IgD-negative memory B cell (primary cell): ENCODE measurements around the gene KRT13. TPM values are rescaled to one million over a fixed set of nuclear protein-coding genes. Genes with fewer than 3 reads are reported as not detected.
"Not testable (repeated sequence)": the region's sequence is repeated elsewhere in the genome, so short reads cannot be mapped to it uniquely, and the experiment has no call there.

Source experiments
- H3K27ac Mint-ChIP-seq, 3 donors: one replicate each; pipeline ENCODE4 v1.8.0; 2020 to 2022; ENCODE audit warnings: mild to moderate bottlenecking in 3 of 3, mixed read lengths in 3 of 3, moderate library complexity in 1 of 3
- H3K27me3 Mint-ChIP-seq: one replicate; pipeline ENCODE4 v1.8.0; 2021; ENCODE audit warnings: mixed read lengths
- H3K36me3 Mint-ChIP-seq: one replicate; pipeline ENCODE4 v1.8.0; 2020; ENCODE audit warnings: mild to moderate bottlenecking, mixed read lengths
- H3K4me1 Mint-ChIP-seq, 3 donors: one replicate each; pipeline ENCODE4 v1.8.0; 2020 to 2022; ENCODE audit warnings: mixed read lengths in 3 of 3, mild to moderate bottlenecking in 1 of 3
- H3K4me3 Mint-ChIP-seq, 4 donors: one replicate each; pipeline ENCODE4 v1.8.0; 2020 to 2022; ENCODE audit warnings: mild to moderate bottlenecking in 4 of 4, mixed read lengths in 4 of 4, moderate library complexity in 3 of 4
- H3K9me3 Mint-ChIP-seq, 3 donors: one replicate each; pipeline ENCODE4 v1.8.0; 2020 to 2021; ENCODE audit warnings: mixed read lengths in 3 of 3, mild to moderate bottlenecking in 1 of 3
- polyA plus RNA-seq: library from polyadenylated mRNA; unstranded; fragments of 300-500 nt; fragmentation: Illumina TruSeq; gene quantifications from one replicate; pipeline ENCODE4 v1.2.3, GENCODE V29; 2021

The KRT13 gene
- polyA plus RNA-seq, 1 donor from 2014 or later = not detected

DNA sequence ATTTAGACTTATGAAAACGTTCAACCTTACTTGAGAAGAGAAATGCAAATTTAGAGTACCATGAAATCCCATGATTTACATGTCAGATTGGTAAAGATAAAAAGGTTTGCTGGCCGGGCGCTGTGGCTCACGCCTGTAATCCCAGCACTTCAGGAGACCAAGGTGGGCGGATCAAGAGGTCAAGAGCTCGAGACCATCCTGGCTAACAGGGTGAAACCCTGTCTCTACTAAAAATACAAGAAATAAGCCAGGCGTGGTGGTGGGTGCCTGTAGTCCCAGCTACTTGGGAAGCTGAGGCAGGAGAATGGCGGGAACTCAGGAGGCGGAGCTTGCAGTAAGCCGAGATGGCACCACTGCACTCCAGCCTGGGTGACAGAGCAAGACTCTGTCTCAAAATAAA lies 37.4 kb upstream of the KRT13 start:
- not testable (repeated sequence) for H3K27ac Mint-ChIP-seq, H3K4me3 Mint-ChIP-seq, H3K36me3 Mint-ChIP-seq, H3K4me1 Mint-ChIP-seq, H3K9me3 Mint-ChIP-seq
- peaks cover 10% of the 10 kb centered on the region for H3K27me3 Mint-ChIP-seq

- H3K27me3 Mint-ChIP-seq = peaks cover 10% of the 10 kb centered on the region
- peaks cover 0 to 3% (median 0%) of the 10 kb centered on the region in 3 donors for H3K9me3 Mint-ChIP-seq
- peaks cover under 1% of the 10 kb centered on the region for H3K36me3 Mint-ChIP-seq
- no peaks in the 10 kb centered on the region for H3K4me1 Mint-ChIP-seq
- H3K27ac Mint-ChIP-seq = no peak overlapping the region
- no peak overlapping the region for H3K4me3 Mint-ChIP-seq
Observed at GRCh38 chr17:41542357-41542756, 36.9 kb upstream of the KRT13 start.

DNA sequence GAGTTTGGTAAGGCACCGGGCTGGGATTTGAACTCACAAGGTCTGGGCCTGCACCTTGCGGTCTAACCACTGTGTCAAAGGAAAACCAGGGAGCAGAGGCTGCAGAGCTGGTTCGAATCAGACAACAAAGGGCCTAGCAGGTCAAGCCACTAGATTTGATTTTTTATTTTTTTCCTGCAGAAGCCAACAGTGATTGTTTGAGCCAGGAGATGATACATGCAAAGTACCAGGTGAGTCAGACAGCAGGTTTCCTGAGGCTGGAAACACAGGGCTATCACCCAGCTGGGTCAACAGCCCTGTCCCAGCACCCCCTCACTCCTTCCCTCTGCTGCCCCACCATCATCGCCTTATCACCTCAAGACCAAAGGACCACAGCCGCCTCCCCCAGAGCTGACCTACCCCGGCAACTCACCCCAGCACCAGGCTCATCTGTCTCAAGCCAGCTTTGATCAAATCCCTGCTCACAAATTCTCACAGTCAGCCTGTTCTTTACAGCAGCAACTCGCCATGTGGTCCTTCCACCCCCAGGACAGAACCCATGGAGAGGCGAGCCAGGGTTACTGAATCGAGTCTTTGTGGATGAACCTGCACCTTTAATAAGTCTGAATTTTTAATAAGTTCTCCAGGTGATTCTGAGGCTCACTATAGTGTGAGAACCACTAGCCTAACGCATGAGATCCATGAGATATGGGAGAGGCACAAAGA lies 35.7 kb upstream of the KRT13 start:
- no peaks in the 10 kb centered on the region for H3K4me1 Mint-ChIP-seq
- no peak overlapping the region for H3K4me3 Mint-ChIP-seq
- H3K36me3 Mint-ChIP-seq = no peaks in the 10 kb centered on the region
- peaks cover 8% of the 10 kb centered on the region for H3K27me3 Mint-ChIP-seq
- H3K27ac Mint-ChIP-seq = no peak overlapping the region
- no peaks in the 10 kb centered on the region for H3K9me3 Mint-ChIP-seq

DNA sequence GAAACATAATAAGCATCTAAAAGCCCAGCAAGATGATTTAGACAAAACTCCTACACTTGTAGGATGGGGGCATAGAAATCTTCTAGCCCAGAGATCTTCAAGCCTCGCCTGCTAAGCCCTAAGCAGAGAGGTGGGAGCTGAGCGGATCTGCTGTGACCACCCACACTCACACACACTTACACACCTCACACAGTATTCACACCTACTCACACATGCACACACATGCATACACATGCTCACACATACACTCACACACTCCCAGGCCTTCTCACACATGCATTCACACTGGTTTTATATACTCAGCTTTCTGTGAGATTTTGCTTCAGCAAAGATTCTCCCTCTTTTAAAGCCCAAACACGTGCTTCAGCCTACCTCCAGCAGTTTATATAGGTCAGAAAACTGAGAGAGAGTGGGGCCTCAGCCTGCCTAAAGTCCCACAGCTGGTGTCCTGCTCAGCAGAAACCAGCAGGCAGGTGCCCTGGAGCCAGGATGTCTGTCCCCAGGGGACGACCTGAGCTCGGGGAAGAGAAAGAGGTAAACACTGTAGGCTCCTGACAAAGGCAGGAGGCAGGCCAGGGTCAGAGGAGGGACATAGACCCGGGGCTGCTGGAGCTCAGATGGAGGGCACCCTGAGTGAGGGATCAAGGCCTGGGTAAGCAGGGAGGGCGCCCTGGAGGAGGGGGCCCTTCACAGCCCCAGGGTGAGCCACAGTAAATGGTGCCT lies 34.7 kb upstream of the KRT13 start:
- Mint-ChIP-seq H3K4me3 (no peak overlapping the region), H3K36me3 (no peaks in the 10 kb centered on the region), H3K4me1 (no peaks in the 10 kb centered on the region), H3K27ac (no peak overlapping the region), H3K27me3 (peaks cover 11% of the 10 kb centered on the region), H3K9me3 (no peaks in the 10 kb centered on the region)

DNA sequence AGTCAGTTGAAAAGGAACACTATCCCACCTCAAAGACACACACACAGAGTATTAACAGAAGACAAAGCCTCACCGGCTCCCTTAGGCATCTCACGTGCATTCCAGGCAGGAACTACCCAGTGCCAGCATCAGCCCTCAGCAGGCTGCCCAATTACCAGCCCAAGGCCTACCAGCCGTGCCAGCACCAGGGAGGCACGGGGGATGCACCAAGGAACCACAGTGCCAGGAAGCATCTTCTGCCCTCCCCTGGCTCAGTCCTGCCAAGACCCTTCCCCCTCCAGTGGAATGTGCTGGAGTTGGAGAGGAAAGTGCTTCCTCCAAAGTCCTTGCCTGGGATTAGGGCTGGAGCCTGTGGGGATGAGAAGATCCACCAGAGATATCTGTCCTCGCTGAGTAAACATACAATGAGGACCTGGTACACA lies 33.7 kb upstream of the KRT13 start:
- Mint-ChIP-seq H3K9me3 (no peaks in the 10 kb centered on the region), H3K4me3 (no peak overlapping the region), H3K36me3 (no peaks in the 10 kb centered on the region), H3K27me3 (peaks cover 15% of the 10 kb centered on the region), H3K4me1 (no peaks in the 10 kb centered on the region), H3K27ac (peak overlapping the region in 1 of 3 donors; percentile 52)

DNA sequence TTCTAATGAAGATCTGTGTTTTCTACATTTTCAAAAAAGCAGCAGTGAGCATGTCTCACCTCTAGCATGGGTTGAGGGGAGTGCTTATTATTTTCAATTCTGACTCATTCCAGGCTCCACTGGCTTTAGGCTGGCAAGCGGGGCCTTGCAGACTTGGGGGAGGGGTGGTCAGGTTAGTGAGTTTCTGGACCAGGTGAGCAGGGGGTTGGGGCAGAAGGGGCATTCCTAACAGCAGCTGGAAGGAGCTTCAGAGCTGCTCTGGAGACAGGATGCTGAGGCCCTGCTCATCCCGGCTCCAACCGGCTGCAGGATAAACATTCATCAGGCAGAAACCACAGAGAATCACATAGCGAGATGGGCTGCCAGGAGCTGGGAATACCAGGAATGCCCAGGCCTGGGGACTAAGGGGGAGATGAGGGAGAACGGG lies 33.2 kb upstream of the KRT13 start:
- Mint-ChIP-seq H3K27me3 (peaks cover 15% of the 10 kb centered on the region), H3K9me3 (no peaks in the 10 kb centered on the region), H3K36me3 (no peaks in the 10 kb centered on the region), H3K4me1 (no peaks in the 10 kb centered on the region), H3K4me3 (no peak overlapping the region), H3K27ac (peak overlapping the region in 1 of 3 donors; percentile 52)

DNA sequence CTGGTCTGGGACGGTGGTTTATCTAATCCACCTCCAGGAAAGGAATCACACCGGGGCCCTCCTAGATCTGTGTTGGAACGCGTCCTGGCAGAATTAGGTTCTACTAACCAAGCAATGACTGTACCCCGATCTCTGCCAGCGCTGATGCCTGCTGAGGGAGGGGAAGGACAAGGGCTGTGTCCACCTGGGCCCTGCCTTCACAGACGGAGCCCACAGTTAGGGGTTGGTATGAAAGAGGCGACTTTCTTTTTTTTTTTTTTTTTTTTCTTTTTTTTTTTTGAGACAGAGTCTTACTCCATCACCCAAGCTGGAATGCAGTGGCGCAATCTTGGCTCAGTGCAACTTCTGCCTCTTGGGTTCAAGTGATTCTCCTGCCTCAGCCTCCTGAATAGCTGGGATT lies 32.6 kb upstream of the KRT13 start:
- peaks cover 18% of the 10 kb centered on the region for H3K27me3 Mint-ChIP-seq
- peaks cover 0 to under 1% (median 0%) of the 10 kb centered on the region in 3 donors for H3K9me3 Mint-ChIP-seq
- peak overlapping the region in 1 of 3 donors; percentile 14 for H3K27ac Mint-ChIP-seq
- no peaks in the 10 kb centered on the region for H3K4me1 Mint-ChIP-seq
- H3K36me3 Mint-ChIP-seq = no peaks in the 10 kb centered on the region
- no peak overlapping the region for H3K4me3 Mint-ChIP-seq

DNA sequence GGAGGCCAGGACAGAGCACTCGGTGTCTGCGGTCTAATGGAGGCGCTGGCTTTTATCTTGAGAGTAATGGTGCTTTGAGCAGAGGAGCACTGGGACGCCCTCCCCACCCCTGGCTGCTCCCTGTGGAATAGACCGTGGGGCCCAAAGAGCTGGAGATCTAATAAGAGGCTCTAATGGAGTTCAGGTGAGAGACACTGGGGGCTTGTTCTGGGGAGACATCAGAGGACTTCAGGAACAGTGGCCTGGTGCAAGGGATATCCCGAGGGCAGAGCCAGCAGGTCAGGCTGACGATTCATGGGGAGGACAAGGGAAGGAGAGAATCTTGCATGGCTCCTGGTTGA lies 32.2 kb upstream of the KRT13 start:
- Mint-ChIP-seq H3K4me3 (no peak overlapping the region), H3K27ac (peak overlapping the region in 1 of 3 donors; percentile 14), H3K9me3 (peaks cover 0 to 5% (median 0%) of the 10 kb centered on the region in 3 donors), H3K4me1 (no peaks in the 10 kb centered on the region), H3K36me3 (no peaks in the 10 kb centered on the region), H3K27me3 (peaks cover 19% of the 10 kb centered on the region)

- Mint-ChIP-seq H3K4me3 (no peak overlapping the region), H3K9me3 (peaks cover 0 to 5% (median 0%) of the 10 kb centered on the region in 3 donors), H3K27me3 (peaks cover 25% of the 10 kb centered on the region), H3K27ac (no peak overlapping the region), H3K4me1 (no peaks in the 10 kb centered on the region), H3K36me3 (no peaks in the 10 kb centered on the region)
Observed at GRCh38 chr17:41536741-41537613, 31.6 kb upstream of the KRT13 start.

GRCh38 chr17:41535764-41536481 lies 30.5 kb upstream of the KRT13 start:
- Mint-ChIP-seq H3K4me3 (peak overlapping the region in 1 of 4 donors; percentile 14), H3K9me3 (peaks cover 0 to 5% (median 0%) of the 10 kb centered on the region in 3 donors), H3K4me1 (no peaks in the 10 kb centered on the region), H3K27ac (no peak overlapping the region), H3K27me3 (peaks cover 32% of the 10 kb centered on the region), H3K36me3 (no peaks in the 10 kb centered on the region)

DNA sequence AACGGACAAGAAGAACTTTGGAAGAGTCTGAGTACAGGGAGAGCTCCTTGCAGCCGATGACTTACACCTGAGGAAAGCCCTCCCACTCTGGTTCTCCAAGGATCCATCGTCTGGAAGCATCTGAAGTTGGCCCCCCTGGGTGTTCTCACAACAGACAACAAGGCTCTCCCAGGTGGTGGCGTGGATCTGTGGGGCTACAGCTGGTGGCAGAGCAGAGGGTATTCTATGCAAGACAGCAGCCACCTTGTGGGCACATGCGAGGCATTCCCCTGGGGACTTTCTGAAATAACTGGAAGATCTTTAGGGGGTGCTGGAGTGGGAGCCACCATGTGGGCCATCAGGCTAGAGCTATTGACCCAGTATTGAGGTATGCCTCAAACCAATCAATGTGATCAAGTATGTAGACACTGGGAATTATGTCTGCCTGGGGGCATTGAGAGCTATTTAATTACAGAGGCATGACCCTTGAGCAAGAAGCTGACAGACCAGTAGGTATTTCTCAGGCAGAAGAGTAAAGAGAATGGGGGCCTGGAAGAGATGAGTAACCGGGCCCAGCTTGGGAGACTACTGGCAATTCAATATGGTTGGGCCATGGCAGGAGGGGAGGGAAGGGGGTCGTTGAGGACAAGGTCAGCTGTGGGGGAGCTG lies 29.6 kb upstream of the KRT13 start:
- Mint-ChIP-seq H3K9me3 (peaks cover 0 to 5% (median 0%) of the 10 kb centered on the region in 3 donors), H3K4me1 (no peaks in the 10 kb centered on the region), H3K4me3 (no peak overlapping the region), H3K27ac (no peak overlapping the region), H3K36me3 (no peaks in the 10 kb centered on the region), H3K27me3 (peaks cover 33% of the 10 kb centered on the region)

DNA sequence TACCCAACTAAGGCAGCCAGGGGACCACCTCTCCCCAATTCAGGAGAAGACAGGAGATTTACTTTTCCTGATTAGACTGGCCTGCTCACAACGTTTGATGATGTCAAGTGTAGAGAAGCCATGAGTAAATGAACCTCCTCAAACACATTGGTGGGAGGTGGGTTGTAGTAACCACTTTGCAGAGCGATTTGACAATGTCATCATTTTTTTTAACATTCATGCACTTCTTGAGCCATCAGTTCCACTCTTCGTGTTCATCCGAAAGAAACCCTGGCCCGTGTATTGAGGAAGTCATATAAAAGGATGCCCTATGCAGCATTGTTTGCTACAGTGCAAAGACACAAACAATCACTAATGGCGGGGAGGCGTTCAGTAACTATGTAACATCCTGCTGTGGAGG lies 28.2 kb upstream of the KRT13 start:
- peaks cover 0 to 5% (median 0%) of the 10 kb centered on the region in 3 donors for H3K9me3 Mint-ChIP-seq
- H3K36me3 Mint-ChIP-seq = no peaks in the 10 kb centered on the region
- H3K27me3 Mint-ChIP-seq = peaks cover 47% of the 10 kb centered on the region
- H3K27ac Mint-ChIP-seq = no peak overlapping the region
- no peak overlapping the region for H3K4me3 Mint-ChIP-seq
- H3K4me1 Mint-ChIP-seq = peaks cover 0 to 2% (median 1%) of the 10 kb centered on the region in 3 donors

- peak overlapping the region in 1 of 4 donors; percentile 51 for H3K4me3 Mint-ChIP-seq
- peaks cover 0 to 5% (median 0%) of the 10 kb centered on the region in 3 donors for H3K9me3 Mint-ChIP-seq
- no peaks in the 10 kb centered on the region for H3K36me3 Mint-ChIP-seq
- no peak overlapping the region for H3K27ac Mint-ChIP-seq
- H3K4me1 Mint-ChIP-seq = peaks cover 0 to 3% (median 2%) of the 10 kb centered on the region in 3 donors
- peaks cover 47% of the 10 kb centered on the region for H3K27me3 Mint-ChIP-seq
Observed at GRCh38 chr17:41532947-41533570, 27.6 kb upstream of the KRT13 start.

DNA sequence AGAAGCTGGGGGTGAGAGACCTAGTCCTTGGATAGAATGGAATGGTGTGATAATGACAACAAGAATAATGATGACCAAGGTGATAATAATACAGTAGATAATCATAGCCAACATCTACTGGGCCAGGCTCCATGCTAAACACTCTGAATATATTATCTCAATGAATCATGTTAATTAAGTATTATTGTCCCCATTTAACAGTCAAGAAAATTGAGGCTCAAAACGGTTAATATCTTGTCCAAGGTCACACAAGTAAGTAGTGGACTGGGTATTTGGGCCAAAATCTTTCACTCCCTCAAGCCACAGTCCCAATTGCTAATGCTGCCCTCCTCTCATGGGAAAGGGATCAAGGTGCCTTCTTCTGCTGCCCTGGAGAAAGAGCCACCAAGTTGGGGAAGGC lies 26.6 kb upstream of the KRT13 start:
- Mint-ChIP-seq H3K9me3 (peaks cover 0 to 5% (median 0%) of the 10 kb centered on the region in 3 donors), H3K27ac (no peak overlapping the region), H3K36me3 (no peaks in the 10 kb centered on the region), H3K4me1 (peaks cover 0 to 3% (median 2%) of the 10 kb centered on the region in 3 donors), H3K4me3 (no peak overlapping the region), H3K27me3 (peaks cover 51% of the 10 kb centered on the region)
